Measurements from ENCODE around the gene TGFBR3. TPM values are rescaled to one million over a fixed set of nuclear protein-coding genes. Genes with fewer than 3 reads are reported as not detected.

The TGFBR3 gene
- total RNA-seq, 1 donor from 2014 or later = 0.60 TPM

DNA sequence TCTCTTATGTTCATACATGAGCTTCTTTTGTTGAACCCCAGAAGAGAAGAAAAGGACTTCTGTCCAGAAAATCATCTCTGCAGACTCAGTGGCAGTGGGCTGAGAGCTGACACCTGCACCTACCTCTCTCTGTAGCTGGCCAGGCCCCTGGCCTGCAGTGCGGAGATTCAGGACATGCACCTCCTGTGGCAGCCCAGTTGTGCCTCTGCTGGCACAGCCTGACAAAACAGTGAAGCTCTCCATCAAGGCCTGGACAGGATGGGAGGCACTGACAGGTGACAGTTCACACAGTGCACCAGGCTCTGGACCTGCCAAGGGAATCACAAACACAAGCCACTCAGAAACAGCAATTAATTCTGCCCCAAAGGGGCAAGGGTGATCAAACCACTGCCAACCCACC, 88.8 kb downstream of the TGFBR3 start:
- H3K36me3 Mint-ChIP-seq (ENCODE audit: low read depth) = no peaks in the 10 kb centered on the region
- intact Hi-C loops (cut with micrococcal nuclease) = no loop called here
- H3K27ac Mint-ChIP-seq = no peak overlapping the region
- ChIA-PET CTCF (no interaction called here), POLR2A (no interaction called here)
- ATAC-seq (ENCODE audit: low read depth) (no peak), DNase-seq (no peak)
- no peaks in the 10 kb centered on the region for H3K4me1 Mint-ChIP-seq
- H3K9me3 Mint-ChIP-seq = no peaks in the 10 kb centered on the region
- no peak overlapping the region for H3K4me3 Mint-ChIP-seq
- TF ChIP-seq, protein P1, sequence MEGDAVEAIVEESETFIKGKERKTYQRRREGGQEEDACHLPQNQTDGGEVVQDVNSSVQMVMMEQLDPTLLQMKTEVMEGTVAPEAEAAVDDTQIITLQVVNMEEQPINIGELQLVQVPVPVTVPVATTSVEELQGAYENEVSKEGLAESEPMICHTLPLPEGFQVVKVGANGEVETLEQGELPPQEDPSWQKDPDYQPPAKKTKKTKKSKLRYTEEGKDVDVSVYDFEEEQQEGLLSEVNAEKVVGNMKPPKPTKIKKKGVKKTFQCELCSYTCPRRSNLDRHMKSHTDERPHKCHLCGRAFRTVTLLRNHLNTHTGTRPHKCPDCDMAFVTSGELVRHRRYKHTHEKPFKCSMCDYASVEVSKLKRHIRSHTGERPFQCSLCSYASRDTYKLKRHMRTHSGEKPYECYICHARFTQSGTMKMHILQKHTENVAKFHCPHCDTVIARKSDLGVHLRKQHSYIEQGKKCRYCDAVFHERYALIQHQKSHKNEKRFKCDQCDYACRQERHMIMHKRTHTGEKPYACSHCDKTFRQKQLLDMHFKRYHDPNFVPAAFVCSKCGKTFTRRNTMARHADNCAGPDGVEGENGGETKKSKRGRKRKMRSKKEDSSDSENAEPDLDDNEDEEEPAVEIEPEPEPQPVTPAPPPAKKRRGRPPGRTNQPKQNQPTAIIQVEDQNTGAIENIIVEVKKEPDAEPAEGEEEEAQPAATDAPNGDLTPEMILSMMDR (IDR thresholded peaks at IDR 0.05) = no peak
- no peaks in the 10 kb centered on the region for H3K27me3 Mint-ChIP-seq

DNA sequence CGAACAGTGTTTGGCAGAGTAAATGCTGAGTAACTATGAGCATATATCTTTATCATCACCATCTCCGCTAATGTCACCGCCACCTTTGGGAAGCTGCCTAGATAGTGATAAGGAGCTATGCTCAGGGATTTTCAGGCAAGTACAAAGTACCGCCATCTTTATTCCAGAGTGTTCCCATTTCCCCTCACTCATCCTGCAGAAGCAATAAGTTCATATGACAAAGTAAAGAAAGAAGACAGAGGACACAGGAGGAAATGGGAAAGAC, 89.6 kb downstream of the TGFBR3 start:
- Mint-ChIP-seq H3K4me1 (no peaks in the 10 kb centered on the region), H3K4me3 (no peak overlapping the region), H3K9me3 (no peaks in the 10 kb centered on the region), H3K27ac (no peak overlapping the region), H3K36me3 (ENCODE audit: low read depth) (no peaks in the 10 kb centered on the region), H3K27me3 (no peaks in the 10 kb centered on the region)
- POLR2A ChIA-PET = no interaction called here
- no peak for ATAC-seq (ENCODE audit: low read depth)
- CTCF ChIA-PET = no interaction called here
- no peak for DNase-seq
- TF ChIP-seq, protein P1 (IDR thresholded peaks at IDR 0.05) = no peak
- intact Hi-C loops (cut with micrococcal nuclease) = no loop called here

GRCh38 chr1:91795591-91796389, 90.2 kb downstream of the TGFBR3 start:
- TF ChIP-seq, protein P1 (IDR thresholded peaks at IDR 0.05) = no peak

GRCh38 chr1:91793877-91794276, 92.1 kb downstream of the TGFBR3 start:
- H3K27me3 Mint-ChIP-seq = no peaks in the 10 kb centered on the region
- no peaks in the 10 kb centered on the region for H3K4me1 Mint-ChIP-seq
- no peaks in the 10 kb centered on the region for H3K9me3 Mint-ChIP-seq
- H3K36me3 Mint-ChIP-seq (ENCODE audit: low read depth) = no peaks in the 10 kb centered on the region
- ATAC-seq (ENCODE audit: low read depth) (no peak), DNase-seq (no peak)
- H3K27ac Mint-ChIP-seq = no peak overlapping the region
- POLR2A ChIA-PET = no interaction called here
- intact Hi-C loops (cut with micrococcal nuclease) = no loop called here
- H3K4me3 Mint-ChIP-seq = no peak overlapping the region
- CTCF ChIA-PET = no interaction called here
- TF ChIP-seq, protein P1 (IDR thresholded peaks at IDR 0.05) = no peak

More at GRCh38 chr1:91795591-91796389, 90.2 kb downstream of the TGFBR3 start:
- Mint-ChIP-seq H3K27ac (no peak overlapping the region), H3K27me3 (no peaks in the 10 kb centered on the region), H3K4me3 (no peak overlapping the region), H3K9me3 (no peaks in the 10 kb centered on the region), H3K4me1 (no peaks in the 10 kb centered on the region), H3K36me3 (ENCODE audit: low read depth) (no peaks in the 10 kb centered on the region)
- intact Hi-C loops (cut with micrococcal nuclease) = no loop called here
- DNase-seq (no peak), ATAC-seq (ENCODE audit: low read depth) (no peak)
- ChIA-PET POLR2A (no interaction called here), CTCF (no interaction called here)

GRCh38 chr1:91793189-91793588, 92.8 kb downstream of the TGFBR3 start:
- DNase-seq (no peak), ATAC-seq (ENCODE audit: low read depth) (no peak)
- TF ChIP-seq, protein P1 (IDR thresholded peaks at IDR 0.05) = no peak
- no peak overlapping the region for H3K27ac Mint-ChIP-seq
- no peaks in the 10 kb centered on the region for H3K9me3 Mint-ChIP-seq
- no peaks in the 10 kb centered on the region for H3K36me3 Mint-ChIP-seq (ENCODE audit: low read depth)
- intact Hi-C loops (cut with micrococcal nuclease) = no loop called here
- no peaks in the 10 kb centered on the region for H3K4me1 Mint-ChIP-seq
- no peaks in the 10 kb centered on the region for H3K27me3 Mint-ChIP-seq
- CTCF ChIA-PET = no interaction called here
- H3K4me3 Mint-ChIP-seq = no peak overlapping the region
- POLR2A ChIA-PET = no interaction called here

Data from activated B cell treated with CpG ODN at 0.5 μM for 24 hours (primary cell).